Middle frontal gyrus (tissue), 1 donor: Measurements from ENCODE around the gene SUMF2.
"Not testable (repeated sequence)": the region's sequence is repeated elsewhere in the genome, so short reads cannot be mapped to it uniquely, and the experiment has no call there.

Experiments
- DNase-seq: peaks from one replicate; pipeline ENCODE4 v3.0.0-alpha.2; 2015; ENCODE audit warnings: low spot score; ENCODE audit errors: extremely low spot score

The SUMF2 gene

DNA sequence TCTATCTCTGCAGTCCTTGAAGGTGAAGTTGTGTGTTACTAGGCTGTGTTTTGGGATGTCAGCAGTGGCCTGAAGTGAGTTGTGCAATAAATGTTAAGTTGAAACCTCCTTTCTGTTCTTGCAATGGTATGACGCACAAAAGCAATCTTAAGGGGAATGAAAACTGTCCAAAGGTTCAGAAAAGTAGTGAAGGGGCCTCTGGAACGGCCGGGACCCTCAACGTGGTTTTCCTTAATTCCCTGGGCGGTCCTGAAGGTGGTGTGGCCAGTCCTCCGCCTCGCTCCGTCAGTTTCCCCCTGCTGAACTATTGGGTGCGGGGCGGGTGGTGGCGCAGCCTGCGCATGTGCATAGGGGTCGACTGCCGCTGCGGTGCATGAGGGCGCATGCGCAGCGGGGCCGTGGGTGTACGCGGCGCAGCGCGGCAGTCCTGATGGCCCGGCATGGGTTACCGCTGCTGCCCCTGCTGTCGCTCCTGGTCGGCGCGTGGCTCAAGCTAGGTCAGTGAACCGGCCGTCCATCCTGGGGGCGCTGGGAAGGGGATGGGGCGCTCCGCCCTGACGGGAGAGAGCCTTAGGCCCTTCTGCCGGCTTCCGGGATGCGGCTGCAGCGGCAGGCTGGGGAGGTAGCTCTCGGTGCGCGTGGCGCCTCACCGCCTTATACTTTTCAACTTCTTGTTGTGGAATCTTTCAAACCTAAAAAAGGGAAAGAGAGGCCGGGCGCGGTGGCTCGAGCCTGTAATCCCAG, at the start of gene SUMF2:
SUMF2 (plus strand) TSS at position 405 of the 744 bp plus-strand sequence; CDS start at position 431, 26 bp downstream.
- DNase-seq = peak; percentile 87

DNA sequence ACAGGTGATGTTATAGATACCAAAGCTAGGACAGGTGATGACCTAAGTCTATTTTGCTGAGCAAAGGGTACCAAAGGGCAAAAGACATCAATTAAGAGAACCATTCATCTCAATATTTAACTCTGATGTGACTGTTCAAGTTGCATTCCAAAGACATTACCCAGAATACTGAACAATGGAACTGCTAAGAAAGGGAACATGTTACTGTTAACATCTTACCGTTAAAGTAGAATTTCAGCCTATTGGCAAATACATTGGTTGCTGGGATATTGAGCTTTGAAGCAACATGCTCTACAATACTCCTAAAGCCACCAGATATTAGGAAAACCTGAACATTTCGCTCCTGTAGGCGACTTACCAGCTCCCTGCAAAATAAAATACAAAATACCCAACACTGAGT, 47.1 kb upstream of the SUMF2 start:
- not testable (repeated sequence) for DNase-seq

DNA sequence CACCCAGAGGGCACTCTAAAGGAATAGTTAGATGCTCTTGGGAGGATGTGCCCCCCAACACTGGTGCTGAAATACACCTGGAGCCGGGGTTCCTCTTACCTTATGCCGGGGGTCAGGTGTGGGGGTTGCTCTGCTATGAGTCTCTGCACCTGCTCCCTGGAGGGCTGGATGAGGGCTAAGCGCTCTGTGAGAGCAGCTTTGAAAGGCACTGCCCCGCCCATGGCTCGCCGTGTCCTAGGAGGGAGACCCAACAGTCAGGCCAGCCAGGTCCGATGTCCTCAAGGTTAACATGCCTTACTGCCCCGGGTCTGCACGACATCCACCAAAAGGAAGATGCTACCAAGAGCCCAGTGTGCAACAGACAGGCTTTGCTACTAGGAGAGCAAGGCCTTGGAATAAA, 44.6 kb upstream of the SUMF2 start:
- DNase-seq = no peak

DNA sequence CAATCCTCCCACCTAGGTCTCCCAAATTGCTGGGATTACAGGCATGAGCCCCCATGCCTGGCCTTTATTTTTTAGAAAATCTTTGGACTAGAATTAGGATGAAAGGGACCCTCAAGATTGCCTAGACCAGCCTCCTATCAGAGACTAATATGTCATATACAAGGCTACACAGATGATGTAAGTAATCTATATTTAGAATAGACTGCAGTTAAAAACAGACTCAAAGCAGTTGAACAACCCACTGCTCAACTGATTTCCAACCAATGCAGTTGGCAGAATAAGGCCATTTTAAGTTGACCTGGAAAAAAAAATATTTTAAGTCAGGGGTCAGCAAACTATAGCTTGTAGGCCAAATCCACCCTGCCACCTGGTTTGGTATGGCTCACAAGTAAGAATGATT, 40.6 kb upstream of the SUMF2 start:
- no peak for DNase-seq

DNA sequence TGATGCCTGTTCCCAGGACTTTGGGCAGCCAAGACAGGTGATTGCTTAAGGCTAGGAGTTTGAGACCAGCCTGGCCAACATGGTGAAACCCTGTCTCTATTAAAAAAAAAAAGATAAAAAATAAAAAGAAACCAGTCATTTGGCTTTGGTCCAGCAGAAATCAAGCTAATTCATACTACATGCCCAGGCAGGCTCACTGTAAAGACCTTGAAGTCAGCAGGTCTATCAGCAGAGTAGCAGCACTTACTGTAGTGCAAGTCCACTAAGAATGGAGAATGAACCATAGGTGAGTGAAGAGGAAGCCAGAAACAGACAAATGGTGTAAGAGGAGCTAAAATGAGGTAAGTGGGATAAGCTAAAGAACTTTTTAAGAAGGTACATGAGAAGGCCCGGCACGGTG, 37.5 kb upstream of the SUMF2 start:
- DNase-seq = no peak

DNA sequence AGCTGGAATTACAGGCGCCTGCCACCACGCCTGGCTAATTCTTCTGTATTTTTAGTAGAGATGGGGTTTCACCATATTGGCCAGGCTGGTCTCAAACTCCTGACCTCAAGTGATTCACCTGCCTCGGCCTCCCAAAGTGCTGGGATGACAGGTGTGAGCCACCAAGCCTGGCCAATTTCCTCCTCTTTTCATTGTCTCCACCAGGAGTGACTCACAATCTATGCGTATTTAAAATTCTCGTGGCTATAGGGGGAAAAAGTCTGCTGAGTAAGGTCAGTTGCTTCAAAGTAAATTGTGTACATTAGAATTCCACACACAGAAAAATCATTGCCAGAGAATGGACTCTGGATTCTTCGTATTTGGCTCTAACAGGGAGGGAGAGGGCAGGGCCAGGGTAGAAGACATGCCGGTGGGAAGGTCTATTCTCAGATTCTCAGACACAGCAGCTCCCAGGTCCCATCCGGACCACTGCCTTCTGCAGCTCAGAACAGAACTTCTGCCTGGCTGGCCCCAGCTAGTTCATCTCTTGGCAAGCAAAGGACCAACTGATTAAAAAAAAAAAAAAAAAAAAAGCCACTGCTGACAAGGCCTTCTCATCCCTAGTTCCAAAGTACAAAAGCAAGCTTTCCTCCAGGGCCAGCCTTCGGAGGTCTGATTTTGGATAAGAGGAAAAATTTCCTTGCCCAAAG, 35.0 kb upstream of the SUMF2 start:
- no peak for DNase-seq

DNA sequence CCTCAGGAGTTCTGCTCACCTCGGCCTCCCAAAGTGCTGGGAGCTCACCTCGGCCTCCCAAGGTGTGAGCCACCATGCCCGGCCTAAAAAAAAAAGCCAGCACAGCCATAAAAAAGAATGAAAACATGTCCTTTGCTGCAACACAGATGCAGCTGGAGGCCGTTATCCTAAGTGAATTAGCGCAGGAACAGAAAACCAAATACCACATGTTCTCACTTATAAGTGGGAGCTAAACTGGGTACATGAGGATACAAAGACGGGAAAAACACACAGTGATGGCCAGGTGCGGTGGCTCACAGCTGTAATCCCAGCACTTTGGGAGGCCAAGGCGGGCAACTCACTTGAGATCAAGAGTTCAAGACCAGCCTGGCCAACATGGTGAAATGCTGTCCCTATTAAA, 33.7 kb upstream of the SUMF2 start:
- DNase-seq = no peak

DNA sequence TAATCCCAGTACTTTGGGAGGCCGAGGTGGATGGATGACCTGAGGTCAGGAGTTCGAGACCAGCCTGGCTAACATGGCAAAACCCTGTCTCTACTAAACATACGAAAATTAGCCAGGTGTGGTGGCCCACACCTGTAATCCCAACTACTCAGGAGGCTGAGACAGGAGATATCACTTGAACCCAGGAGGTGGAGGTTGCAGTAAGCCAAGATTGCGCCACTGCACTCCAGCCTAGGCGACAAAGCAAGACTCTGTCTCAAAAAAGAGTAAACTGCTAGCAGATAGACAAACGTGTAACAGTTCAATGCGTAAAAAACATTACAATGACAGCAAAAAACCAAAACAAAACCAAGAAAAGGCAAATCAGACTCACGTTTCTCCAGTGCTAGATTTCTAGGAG, 32.5 kb upstream of the SUMF2 start:
- DNase-seq = not testable (repeated sequence)

DNA sequence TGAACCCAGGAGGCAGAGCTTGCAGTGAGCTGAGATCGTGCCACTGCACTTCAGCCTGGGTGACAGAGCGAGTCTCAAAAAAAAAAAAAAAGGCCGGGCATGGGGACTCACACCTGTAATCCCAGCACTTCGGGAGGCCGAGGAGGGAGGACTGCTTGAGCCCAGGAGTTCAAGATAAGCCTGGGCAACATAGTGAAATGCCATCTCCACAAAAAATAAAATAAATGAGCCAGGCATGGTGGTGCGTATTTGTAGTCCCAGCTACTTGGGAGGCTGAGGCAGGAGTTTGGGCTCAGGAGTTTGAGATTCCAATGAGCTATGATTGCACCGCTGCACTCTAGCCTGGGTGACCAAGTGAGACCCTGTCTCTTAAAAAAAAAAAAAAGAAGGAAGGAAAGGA, 31.5 kb upstream of the SUMF2 start:
- not testable (repeated sequence) for DNase-seq

DNA sequence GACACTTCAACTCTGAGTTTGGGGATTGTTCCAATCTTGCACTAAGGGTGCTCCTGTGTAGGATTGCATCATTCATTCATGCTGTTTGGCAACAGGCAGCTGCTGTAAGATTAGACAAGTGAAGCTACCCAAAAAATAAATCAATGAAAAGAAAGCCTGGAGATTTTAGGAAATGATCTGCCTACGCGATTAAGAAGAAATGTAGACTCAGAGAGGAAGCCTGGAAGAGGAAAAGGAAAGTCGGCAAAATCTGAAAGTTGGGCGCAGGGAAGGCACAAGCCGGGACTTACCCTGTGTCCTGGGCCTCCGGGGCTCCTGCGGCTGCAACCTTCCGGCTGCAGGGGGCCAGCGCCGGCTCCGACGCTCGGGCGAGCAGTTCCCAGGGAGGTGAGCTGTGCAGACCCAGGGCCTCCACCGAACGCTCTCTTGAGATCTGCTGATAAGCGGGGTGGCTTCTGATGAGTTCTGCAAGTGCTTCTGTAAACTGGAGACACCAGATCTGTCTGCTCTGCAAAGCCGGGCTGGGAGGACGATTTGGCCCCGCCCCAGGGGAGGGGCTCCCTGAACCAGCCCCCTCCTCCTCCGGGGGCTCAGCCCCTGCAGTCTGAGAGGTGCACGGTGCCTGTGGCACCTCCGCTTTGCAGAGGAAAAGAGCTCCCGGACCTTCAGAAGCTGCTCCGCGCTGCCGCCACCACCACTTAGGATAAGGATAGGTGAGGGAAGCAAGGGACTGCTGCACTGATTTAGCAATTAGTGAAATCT, 30.2 kb upstream of the SUMF2 start:
- DNase-seq = peak; percentile 23

DNA sequence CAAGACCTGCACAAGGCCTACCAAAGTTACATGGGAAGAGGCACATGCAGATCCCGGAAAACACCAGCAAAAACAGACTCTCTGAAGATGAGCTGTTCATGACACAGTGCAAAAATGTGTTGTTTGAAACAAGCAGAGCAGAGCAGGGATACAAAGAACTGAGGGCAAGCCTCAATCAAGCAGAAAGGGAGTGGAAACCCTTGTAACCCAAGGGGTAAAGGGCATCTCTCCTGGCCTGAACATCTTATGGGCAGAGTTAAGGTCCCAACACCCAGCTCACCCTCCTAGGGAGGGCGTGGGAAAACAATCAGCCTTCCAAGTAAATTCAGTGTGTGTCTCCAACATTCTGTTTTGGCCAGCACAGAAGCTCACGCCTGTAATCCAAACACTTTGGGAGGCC, 23.4 kb upstream of the SUMF2 start:
- no peak for DNase-seq

DNA sequence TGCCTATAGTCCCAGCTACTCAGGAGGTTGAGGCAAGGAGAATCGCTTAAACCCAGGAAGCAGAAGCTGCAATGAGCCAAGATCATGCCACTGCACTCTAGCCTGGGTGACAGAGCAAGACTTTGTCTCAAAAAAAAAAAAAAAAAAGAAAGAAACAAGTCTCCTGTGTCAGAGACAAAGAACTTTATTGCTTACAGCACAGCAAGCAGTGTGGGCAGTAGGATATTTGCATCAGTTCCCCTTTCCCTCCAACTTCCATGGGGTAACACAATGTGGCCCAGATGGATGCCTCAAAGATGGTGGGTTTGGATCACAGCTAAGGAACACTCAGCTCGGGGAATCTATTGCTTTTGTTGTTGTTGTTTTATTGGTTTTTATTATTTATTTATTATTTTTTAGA, 18.3 kb upstream of the SUMF2 start:
- DNase-seq = not testable (repeated sequence)

DNA sequence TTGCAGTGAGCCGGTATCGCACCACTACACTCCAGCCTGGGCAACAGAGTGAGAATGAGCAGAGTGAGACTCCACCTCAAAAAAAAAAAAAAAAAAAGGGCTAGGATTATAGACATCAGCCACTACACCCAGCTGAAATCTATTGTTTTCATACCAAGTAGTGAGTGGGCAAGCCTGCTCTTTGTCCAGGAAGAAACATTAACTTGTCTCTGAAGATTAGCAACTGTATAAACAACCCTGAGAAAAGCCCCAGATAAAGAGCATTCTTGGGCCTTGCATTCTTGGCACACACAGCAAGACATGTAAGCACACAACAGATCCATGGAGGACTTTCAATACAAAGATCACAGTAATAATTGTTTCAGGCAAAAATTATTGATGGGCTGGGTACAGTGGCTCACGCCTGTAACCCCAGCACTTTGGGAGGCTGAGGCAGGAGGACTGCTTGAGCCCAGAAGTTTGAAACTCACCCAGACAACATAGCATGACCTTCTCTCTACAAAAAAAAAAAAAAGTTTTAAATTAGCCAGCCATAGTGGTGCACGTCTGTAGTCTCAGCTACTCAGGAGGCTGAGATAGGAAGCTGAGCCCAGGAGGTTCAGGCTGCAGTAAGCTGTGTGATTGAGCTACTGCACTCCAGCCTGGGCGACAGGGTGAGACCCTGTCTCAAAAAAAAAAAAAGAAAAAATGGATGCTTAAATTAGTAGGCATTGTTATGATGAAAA, 17.2 kb upstream of the SUMF2 start:
- DNase-seq = no peak

DNA sequence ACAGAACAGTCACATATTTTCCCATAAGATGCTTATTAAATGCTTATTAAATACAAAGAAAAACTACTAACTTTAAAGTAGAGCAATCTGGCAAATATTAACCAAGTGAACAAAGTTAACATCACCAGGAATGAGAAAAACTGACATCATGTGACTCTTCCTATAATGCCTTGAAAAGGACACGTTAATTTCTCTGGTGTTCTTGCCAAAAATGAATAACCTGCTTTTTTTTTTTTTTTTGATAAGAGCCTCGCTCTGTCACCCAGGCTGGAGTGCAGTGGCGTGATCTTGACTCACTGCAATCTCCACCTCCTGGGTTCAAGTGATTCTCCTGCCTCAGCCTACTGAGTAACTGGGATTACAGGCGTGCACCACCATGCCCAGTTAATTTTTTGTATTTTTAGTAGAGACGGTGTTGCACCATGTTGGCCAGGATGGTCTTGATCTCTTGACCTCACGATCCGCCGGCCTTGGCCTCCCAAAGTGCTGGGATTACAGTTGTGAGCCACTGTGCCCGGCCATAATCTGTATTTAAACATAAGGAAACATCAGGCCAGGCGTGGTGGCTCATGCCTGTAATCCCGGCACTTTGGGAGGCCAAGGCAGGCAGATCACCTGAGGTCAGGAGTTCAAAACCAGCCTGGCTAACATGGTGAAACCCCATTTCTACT, 16.5 kb upstream of the SUMF2 start:
- DNase-seq = not testable (repeated sequence)

DNA sequence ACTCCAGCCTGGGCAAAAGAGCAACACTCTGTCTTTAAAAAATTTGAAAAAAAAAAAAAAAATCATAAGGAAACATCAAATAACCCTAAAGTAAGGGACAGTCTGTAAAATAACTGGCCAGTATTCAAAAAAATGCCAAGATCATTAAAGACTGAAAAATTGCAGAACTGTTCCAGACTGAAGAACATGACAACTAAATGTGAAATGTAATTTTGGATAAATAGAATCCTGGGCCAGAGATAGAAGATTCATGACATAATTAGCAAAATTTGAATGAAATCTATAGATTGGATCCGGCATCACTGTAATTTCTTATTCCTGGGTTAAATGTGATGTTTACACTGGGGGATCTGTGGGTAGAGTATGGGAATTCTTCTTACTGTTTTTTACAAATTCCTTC, 15.8 kb upstream of the SUMF2 start:
- DNase-seq = no peak

DNA sequence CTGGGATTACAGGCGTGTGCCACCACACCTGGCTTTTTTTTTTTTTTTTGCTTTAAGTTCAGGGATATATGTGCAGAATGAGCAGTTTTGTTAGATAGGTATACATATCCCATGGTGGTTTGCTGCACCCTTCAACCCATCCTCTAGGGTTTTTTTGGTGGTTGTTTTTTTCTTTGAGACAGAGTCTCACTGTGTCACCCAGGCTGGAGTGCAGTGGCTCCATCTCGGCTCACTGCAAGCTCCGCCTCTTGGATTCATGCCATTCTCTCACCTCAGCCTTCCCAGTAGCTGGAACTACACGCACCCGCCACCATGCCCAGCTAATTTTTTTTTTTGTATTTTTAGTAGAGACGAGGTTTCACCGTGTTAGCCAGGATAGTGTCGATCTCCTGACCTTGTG, 15.3 kb upstream of the SUMF2 start:
- DNase-seq = not testable (repeated sequence)

DNA sequence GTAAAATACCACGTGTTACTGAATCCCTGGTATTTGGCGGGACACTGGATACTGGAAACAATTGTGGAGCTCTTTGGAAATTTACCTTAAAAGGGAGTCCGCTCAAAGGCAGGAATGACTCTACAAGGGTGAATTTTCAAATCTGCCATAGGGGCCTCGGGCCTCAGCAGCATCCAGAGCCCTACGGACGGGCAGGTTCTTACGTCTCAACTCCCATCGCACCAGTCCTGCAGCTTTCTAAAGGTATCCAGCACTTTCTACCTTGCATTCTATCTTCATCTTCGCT, 13.1 kb upstream of the SUMF2 start:
- no peak for DNase-seq

DNA sequence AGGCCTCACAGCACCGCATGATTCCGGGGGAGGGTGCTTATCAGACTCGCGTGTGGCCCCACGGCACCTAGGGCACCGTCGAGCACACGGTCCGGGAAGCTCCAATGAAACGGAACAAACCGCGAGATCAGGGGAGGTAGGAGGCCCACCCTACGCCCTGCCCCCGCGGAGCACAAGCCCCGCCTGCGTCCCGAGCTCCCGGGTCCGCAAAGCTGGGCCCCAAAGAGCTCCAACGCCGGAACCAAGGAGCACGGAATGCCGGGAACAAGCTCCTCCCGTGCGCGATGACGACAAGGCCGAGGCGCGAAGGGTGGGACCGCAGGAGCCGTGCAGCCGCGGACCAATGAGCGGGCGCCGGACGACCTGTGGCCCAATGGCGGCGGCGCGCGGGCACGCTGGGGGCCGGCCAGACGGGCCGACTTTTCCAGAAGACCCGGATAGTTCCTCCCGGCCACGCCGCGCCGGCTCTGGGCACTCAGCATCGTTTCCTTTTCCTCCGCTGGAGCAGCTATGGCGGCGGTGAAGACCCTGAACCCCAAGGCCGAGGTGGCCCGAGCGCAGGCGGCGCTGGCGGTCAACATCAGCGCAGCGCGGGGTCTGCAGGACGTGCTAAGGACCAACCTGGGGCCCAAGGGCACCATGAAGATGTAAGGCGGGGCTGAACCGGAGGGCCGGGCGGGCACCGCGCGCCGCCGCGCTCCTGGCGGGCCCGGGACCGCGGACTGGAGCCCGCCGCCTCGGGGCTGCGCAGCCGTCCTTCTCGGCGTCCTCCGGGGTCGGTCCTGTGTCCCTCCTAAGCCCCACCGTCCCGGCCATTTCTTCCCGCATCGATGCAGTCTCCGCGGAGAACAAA, 12.5 kb upstream of the SUMF2 start, which contains the start of the genes CCT6A and PSPH:
CCT6A (plus strand) TSS at position 427 of the 853 bp plus-strand sequence; CDS start at position 511, 84 bp downstream.
PSPH (minus strand) TSS at position 106 of the 853 bp plus-strand sequence. CDS start 30,232 bp downstream, outside the sequence.
- DNase-seq = peak; percentile 95

DNA sequence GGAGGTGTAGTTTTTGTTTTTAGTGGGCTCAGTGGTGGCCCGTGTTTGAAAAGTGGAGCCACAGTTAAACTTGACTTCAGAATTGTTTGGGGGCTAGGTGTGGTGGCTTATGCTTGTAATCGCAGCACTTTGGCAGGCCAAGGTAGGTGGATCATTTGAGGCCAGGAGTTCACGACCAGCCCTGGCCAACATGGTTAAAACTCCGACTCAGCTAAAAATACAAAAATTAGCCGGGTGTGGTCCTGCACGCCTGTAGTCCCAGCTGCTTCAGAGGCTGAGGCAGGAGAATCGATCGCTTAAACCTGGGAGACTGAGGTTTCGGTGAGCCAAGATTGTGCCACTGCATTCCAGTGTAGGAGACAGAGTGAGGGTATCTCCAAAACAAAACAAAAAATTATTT, 10.7 kb upstream of the SUMF2 start:
- no peak for DNase-seq

DNA sequence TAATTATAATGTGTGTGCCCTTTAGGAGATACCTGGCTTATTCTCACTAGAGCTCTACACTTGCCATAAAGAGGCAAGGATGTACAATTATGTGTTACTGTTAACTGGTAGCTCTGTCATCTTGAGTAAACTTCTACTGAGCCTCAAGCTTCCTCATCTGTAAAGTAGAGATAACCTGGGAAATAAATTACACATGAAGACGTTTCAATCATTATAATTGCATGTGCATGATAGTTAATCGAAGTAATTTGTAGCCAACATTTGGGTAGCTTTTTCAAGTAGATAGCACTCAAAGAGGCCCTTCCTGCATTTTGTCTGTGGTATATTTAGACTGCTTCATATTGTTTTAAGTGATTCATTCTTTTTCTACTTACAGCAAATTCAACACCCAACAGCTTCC, 10.1 kb upstream of the SUMF2 start:
- DNase-seq = no peak
